Stimulated activated CD4-positive, alpha-beta T cell treated with anti-CD3 and anti-CD28 coated beads, Interleukin-4, amount 100 ng/mL, for 1 hour (primary cell): Measurements from ENCODE around the gene NKAPL.
A peak's percentile ranks its signal among the peaks of the same experiment; 100 is the strongest.

Source experiments
- DNase-seq: peaks from one replicate; pipeline ENCODE4 v3.0.0-alpha.2; 2020

The NKAPL gene

GRCh38 chr6:28258877-28259777 lies at the start of gene NKAPL:
TSS of gene NKAPL (plus strand) at chr6:28259297. CDS start at chr6:28259372, 75 bp downstream.
- DNase-seq: peak; percentile 70

- no peak for DNase-seq
Measured at GRCh38 chr6:28209753-28210535, 49.2 kb upstream of the NKAPL start.

- DNase-seq: no peak
Measured at GRCh38 chr6:28211840-28212509, 47.1 kb upstream of the NKAPL start.

- DNase-seq: peak; percentile 37
Measured at GRCh38 chr6:28212510-28213212, 46.4 kb upstream of the NKAPL start.

GRCh38 chr6:28213213-28213523 lies 45.9 kb upstream of the NKAPL start:
- no peak for DNase-seq

- DNase-seq: no peak
Measured at GRCh38 chr6:28215425-28215824, 43.7 kb upstream of the NKAPL start.

- DNase-seq: no peak
Measured at GRCh38 chr6:28217890-28218289, 41.2 kb upstream of the NKAPL start.

- peak; percentile 24 for DNase-seq
Measured at GRCh38 chr6:28218312-28219248, 40.5 kb upstream of the NKAPL start.

- no peak for DNase-seq
Measured at GRCh38 chr6:28220257-28221133, 38.6 kb upstream of the NKAPL start.

GRCh38 chr6:28224131-28225055 lies 34.7 kb upstream of the NKAPL start:
- no peak for DNase-seq

- DNase-seq: peak; percentile 57
Measured at GRCh38 chr6:28225056-28225834, 33.9 kb upstream of the NKAPL start, which contains the start of gene ZSCAN9. TSS of gene ZSCAN9 (plus strand) at chr6:28225275. CDS start at chr6:28227085, 1,810 bp downstream.

- no peak for DNase-seq
Measured at GRCh38 chr6:28226460-28226859, 32.6 kb upstream of the NKAPL start.

- DNase-seq: no peak
Measured at GRCh38 chr6:28232785-28233184, 26.3 kb upstream of the NKAPL start.

- no peak for DNase-seq
Measured at GRCh38 chr6:28235912-28236452, 23.1 kb upstream of the NKAPL start.

GRCh38 chr6:28239636-28240035 lies 19.5 kb upstream of the NKAPL start:
- DNase-seq: no peak

GRCh38 chr6:28240471-28240870 lies 18.6 kb upstream of the NKAPL start:
- no peak for DNase-seq

GRCh38 chr6:28243946-28244345 lies 15.2 kb upstream of the NKAPL start:
- DNase-seq: no peak
